Endodermal cell (in vitro differentiated cells): Measurements from ENCODE around the gene CCDC61. TPM values are rescaled to one million over a fixed set of nuclear protein-coding genes. Genes with fewer than 3 reads are reported as not detected.

Source experiments
- DNase-seq: peaks from one replicate; pipeline ENCODE4 v3.0.0-alpha.2; 2017
- H3K27ac ChIP-seq: 2 replicates; pipeline ENCODE4 v1.5.1; 2013; ENCODE audit warnings: mild to moderate bottlenecking, low read depth, low read length, moderate library complexity
- H3K27me3 ChIP-seq: 2 replicates; pipeline ENCODE4 v1.6.1; 2013; ENCODE audit warnings: mild to moderate bottlenecking, low read length, moderate library complexity; ENCODE audit not compliant: insufficient read depth, control insufficient read depth, poor library complexity, severe bottlenecking
- H3K36me3 ChIP-seq: 2 replicates; pipeline ENCODE4 v1.7.0; 2013; ENCODE audit warnings: mild to moderate bottlenecking, low read length, moderate library complexity; ENCODE audit not compliant: control insufficient read depth, insufficient read depth
- H3K4me1 ChIP-seq: one replicate; pipeline ENCODE4 v1.7.0; 2013; ENCODE audit warnings: low read length; ENCODE audit not compliant: control insufficient read depth, insufficient read depth
- H3K4me3 ChIP-seq: 2 replicates; pipeline ENCODE4 v1.5.1; 2013; ENCODE audit warnings: mild to moderate bottlenecking, low read length, moderate library complexity
- H3K9ac ChIP-seq: 2 replicates; pipeline ENCODE4 v1.6.1; 2013; ENCODE audit warnings: mild to moderate bottlenecking, low read length, moderate library complexity; ENCODE audit not compliant: poor library complexity, severe bottlenecking; ENCODE audit errors: extremely low read depth
- H3K9me3 ChIP-seq: 2 replicates; pipeline ENCODE4 v1.6.1; 2013; ENCODE audit warnings: mild to moderate bottlenecking, low read length, moderate library complexity; ENCODE audit not compliant: control insufficient read depth
- H3K27ac Mint-ChIP-seq: 2 replicates; pipeline ENCODE4 v1.8.0; 2020; ENCODE audit warnings: mixed read lengths
- H3K27me3 Mint-ChIP-seq: 2 replicates; pipeline ENCODE4 v1.8.0; 2021; ENCODE audit warnings: mild to moderate bottlenecking, mixed read lengths; ENCODE audit not compliant: insufficient read depth
- H3K36me3 Mint-ChIP-seq: 2 replicates; pipeline ENCODE4 v1.8.0; 2020; ENCODE audit warnings: low read depth, mixed read lengths
- H3K4me1 Mint-ChIP-seq: 2 replicates; pipeline ENCODE4 v1.8.0; 2020; ENCODE audit warnings: mixed read lengths
- H3K4me3 Mint-ChIP-seq: 2 replicates; pipeline ENCODE4 v1.8.0; 2020; ENCODE audit warnings: mild to moderate bottlenecking, moderate library complexity, mixed read lengths
- H3K9me3 Mint-ChIP-seq: 2 replicates; pipeline ENCODE4 v1.8.0; 2020; ENCODE audit warnings: mild to moderate bottlenecking, mixed read lengths
- WGBS, 2 experiments: methylation state at CpG; one replicate each; pipeline versions ENCODE4 v1.1.5 to v1.1.7; 2013; ENCODE audit warnings: missing lambda C conversion rate in 2 of 2, mixed read lengths in 1 of 2; ENCODE audit not compliant: insufficient coverage in 1 of 2, insufficient read length in 1 of 2; 5-methylcytosine and 5-hydroxymethylcytosine counted together
- total RNA-seq, 2 donors: library from RNA; stranded (reverse); fragmentation: NEBNext Ultra II Directional in 1 of 2; extraction: Animal tissue kit (Norgen Biotek cat#: 25700) in 1 of 2; gene quantifications; 2 replicates in 1 of 2; 3 replicates in 1 of 2; pipeline ENCODE4 v1.2.1, GENCODE V29; 2021
- TF ChIP-seq, protein P1 (sequence below): fragments of 200-600 bp; sonication (generic); conservative IDR thresholded peaks from 2 replicates; pipeline ENCODE4 v1.5.0; 2021; ENCODE audit warnings: antibody characterized with exemption, mild to moderate bottlenecking

The CCDC61 gene
- total RNA-seq, 2 donors from 2014 or later: 23.2 to 23.6 TPM

DNA sequence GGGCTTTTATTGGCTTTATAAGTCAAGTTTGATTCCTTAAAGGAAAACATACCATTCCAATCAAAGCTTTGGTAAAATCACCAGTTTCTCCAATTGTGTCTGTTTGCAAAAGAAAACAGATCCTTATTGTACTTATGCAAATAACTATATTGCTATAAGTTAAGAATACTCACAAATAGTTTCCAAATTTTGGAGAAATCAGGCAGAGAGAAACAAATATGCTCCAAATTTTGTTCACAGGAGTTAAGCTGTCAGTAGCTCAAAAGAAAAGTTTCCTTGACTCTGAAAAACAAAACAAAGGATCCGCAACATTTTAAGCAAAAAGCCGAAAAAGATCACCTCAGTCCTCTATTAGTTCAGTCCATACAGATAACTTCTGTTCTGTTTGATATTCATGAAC is 64.7 kb downstream of the CCDC61 start:
- no peak overlapping the region for H3K27ac Mint-ChIP-seq
- Histone ChIP-seq H3K27me3 (peaks cover 39% of the 10 kb centered on the region), H3K9ac (no peak overlapping the region), H3K36me3 (no peaks in the 10 kb centered on the region), H3K4me3 (no peak overlapping the region), H3K9me3 (peaks cover 40% of the 10 kb centered on the region), H3K27ac (no peak overlapping the region), H3K4me1 (no peaks in the 10 kb centered on the region)
- peaks cover 57% of the 10 kb centered on the region for H3K27me3 Mint-ChIP-seq
- H3K36me3 Mint-ChIP-seq: no peaks in the 10 kb centered on the region
- peaks cover 44% of the 10 kb centered on the region for H3K9me3 Mint-ChIP-seq
- no peaks in the 10 kb centered on the region for H3K4me1 Mint-ChIP-seq
- 79 to 100% methylated on average over 2 of the region's 2 CpGs for WGBS, 2 experiments
- no peak overlapping the region for H3K4me3 Mint-ChIP-seq
- TF ChIP-seq, protein P1, sequence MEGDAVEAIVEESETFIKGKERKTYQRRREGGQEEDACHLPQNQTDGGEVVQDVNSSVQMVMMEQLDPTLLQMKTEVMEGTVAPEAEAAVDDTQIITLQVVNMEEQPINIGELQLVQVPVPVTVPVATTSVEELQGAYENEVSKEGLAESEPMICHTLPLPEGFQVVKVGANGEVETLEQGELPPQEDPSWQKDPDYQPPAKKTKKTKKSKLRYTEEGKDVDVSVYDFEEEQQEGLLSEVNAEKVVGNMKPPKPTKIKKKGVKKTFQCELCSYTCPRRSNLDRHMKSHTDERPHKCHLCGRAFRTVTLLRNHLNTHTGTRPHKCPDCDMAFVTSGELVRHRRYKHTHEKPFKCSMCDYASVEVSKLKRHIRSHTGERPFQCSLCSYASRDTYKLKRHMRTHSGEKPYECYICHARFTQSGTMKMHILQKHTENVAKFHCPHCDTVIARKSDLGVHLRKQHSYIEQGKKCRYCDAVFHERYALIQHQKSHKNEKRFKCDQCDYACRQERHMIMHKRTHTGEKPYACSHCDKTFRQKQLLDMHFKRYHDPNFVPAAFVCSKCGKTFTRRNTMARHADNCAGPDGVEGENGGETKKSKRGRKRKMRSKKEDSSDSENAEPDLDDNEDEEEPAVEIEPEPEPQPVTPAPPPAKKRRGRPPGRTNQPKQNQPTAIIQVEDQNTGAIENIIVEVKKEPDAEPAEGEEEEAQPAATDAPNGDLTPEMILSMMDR: no peak
- no peak for DNase-seq

DNA sequence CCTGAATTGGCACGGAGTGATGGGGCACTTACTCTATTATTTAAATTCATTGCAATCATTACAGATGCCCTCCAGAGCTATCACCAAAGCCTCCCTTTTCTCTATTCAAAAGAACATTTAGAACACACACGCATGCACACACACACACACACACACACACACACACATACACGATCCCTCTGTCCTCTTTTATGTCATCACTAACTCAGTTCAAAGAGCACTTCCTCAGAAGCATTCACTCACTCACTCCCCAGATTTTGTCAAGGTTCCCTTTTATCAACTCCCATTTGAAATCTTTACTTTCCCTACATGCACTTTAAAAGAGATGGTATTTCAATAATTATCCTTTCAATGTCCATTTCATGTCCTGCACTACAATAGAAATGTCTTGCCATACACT is 67.9 kb downstream of the CCDC61 start:
- Histone ChIP-seq H3K9ac (no peak overlapping the region), H3K27me3 (peaks cover 43% of the 10 kb centered on the region), H3K36me3 (no peaks in the 10 kb centered on the region), H3K27ac (no peak overlapping the region), H3K4me1 (no peaks in the 10 kb centered on the region), H3K4me3 (no peak overlapping the region), H3K9me3 (peaks cover 40% of the 10 kb centered on the region)
- DNase-seq: no peak
- peaks cover 41% of the 10 kb centered on the region for H3K9me3 Mint-ChIP-seq
- peaks cover 66% of the 10 kb centered on the region for H3K27me3 Mint-ChIP-seq
- WGBS, 2 experiments: 81 to 88% methylated on average over 2 to 3 of the region's 3 CpGs
- no peak overlapping the region for H3K4me3 Mint-ChIP-seq
- no peak overlapping the region for H3K27ac Mint-ChIP-seq
- H3K4me1 Mint-ChIP-seq: no peaks in the 10 kb centered on the region
- TF ChIP-seq, protein P1: no peak
- no peaks in the 10 kb centered on the region for H3K36me3 Mint-ChIP-seq

DNA sequence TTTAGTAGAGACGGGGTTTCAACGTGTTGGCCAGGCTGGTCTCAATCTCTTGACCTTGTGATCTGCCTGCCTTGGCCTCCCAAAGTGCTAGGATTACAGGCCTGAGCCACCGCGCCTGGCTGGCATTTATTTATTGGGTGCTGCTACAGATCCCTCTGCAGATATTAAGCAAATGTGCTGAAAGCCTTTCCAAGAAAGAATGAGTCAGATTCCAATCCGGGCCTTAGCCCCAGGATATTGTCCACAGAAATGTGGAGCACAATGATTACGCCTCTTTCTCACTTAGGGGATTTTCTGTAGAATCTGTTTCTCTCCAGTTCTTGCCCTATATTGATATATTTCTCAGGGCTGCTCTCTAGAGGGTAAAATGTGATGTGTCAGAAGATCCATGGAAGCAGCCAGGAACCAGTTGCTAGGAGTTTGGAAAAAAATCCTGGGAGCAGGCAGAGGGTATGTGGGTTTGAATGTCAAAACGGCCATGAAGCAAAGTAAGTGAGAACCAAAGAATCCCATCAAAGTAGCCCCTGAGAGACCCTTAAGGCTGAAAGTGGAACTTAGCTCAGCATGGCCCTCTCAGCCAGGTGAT is 70.3 kb downstream of the CCDC61 start:
- H3K27me3 Mint-ChIP-seq: peaks cover 79% of the 10 kb centered on the region
- no peaks in the 10 kb centered on the region for H3K4me1 Mint-ChIP-seq
- TF ChIP-seq, protein P1: no peak
- H3K4me3 Mint-ChIP-seq: no peak overlapping the region
- H3K36me3 Mint-ChIP-seq: no peaks in the 10 kb centered on the region
- H3K4me3 ChIP-seq: no peak overlapping the region
- peaks cover 23% of the 10 kb centered on the region for H3K9me3 Mint-ChIP-seq
- no peaks in the 10 kb centered on the region for H3K4me1 ChIP-seq
- no peak overlapping the region for H3K9ac ChIP-seq
- H3K27ac ChIP-seq: no peak overlapping the region
- peaks cover 19% of the 10 kb centered on the region for H3K9me3 ChIP-seq
- H3K27me3 ChIP-seq: peaks cover 56% of the 10 kb centered on the region
- WGBS, 2 experiments: 70 to 87% methylated on average over 5 to 7 of the region's 7 CpGs
- no peak overlapping the region for H3K27ac Mint-ChIP-seq
- no peak for DNase-seq
- no peaks in the 10 kb centered on the region for H3K36me3 ChIP-seq
